Heart left ventricle (tissue), 16 donors: Measurements from ENCODE around the gene OR11H6. TPM values are rescaled to one million over a fixed set of nuclear protein-coding genes. Genes with fewer than 3 reads are reported as not detected.
"Not testable (repeated sequence)": the region's sequence is repeated elsewhere in the genome, so short reads cannot be mapped to it uniquely, and the experiment has no call there.

ENCODE experiments used
- ATAC-seq, 4 donors: fragments of 200-7000 bp; cut with Tn5 transposase; one replicate each; pipeline ENCODE4 v1.9.1; 2020 to 2022; ENCODE audit warnings: moderate library complexity in 4 of 4, mild to moderate bottlenecking in 3 of 4, moderate number of reproducible peaks in 1 of 4
- DNase-seq, 5 donors: peaks; one replicate each; pipeline ENCODE4 v3.0.0-alpha.2; 2020
- H3K27ac ChIP-seq, 12 donors: fragments of 200-600 bp; sonication (generic) in 4 of 12; one replicate each; pipeline versions ENCODE4 v1.5.0 to v1.8.0; 2016 to 2022; ENCODE audit warnings: mild to moderate bottlenecking in 2 of 12
- H3K27me3 ChIP-seq, 9 donors: fragments of 200-600 bp; sonication (generic) in 2 of 9; one replicate each; pipeline versions ENCODE4 v1.5.1 to v1.8.0; 2016 to 2022; ENCODE audit warnings: mild to moderate bottlenecking in 3 of 9
- H3K36me3 ChIP-seq, 9 donors: fragments of 200-600 bp; sonication (generic) in 2 of 9; one replicate each; pipeline versions ENCODE4 v1.5.0 to v1.8.0; 2018 to 2022; ENCODE audit warnings: mild to moderate bottlenecking in 2 of 9
- H3K4me1 ChIP-seq, 12 donors: fragments of 200-600 bp; sonication (generic) in 4 of 12; one replicate each; pipeline versions ENCODE4 v1.5.0 to v1.8.0; 2016 to 2022; ENCODE audit warnings: mild to moderate bottlenecking in 3 of 12
- H3K4me3 ChIP-seq, 12 donors: fragments of 200-600 bp; sonication (generic) in 4 of 12; one replicate each; pipeline versions ENCODE4 v1.5.0 to v1.8.0; 2017 to 2022; ENCODE audit warnings: mild to moderate bottlenecking in 9 of 12, moderate library complexity in 4 of 12
- H3K9me3 ChIP-seq, 12 donors: fragments of 200-600 bp; sonication (generic) in 4 of 12; one replicate each; pipeline versions ENCODE4 v1.5.0 to v1.8.0; 2016 to 2022; ENCODE audit warnings: mild to moderate bottlenecking in 1 of 12
- CTCF ChIP-seq, 12 donors: fragments of 200-600 bp; sonication (generic) in 4 of 12; IDR thresholded peaks; one replicate each; pipeline versions ENCODE4 v1.5.0 to v1.8.0; 2018 to 2022; ENCODE audit warnings: antibody characterized with exemption in 12 of 12, mild to moderate bottlenecking in 5 of 12
- POLR2A ChIP-seq, 2 donors: fragments of 450-650 bp; IDR thresholded peaks; one replicate each; pipeline ENCODE4 v1.6.1; 2017; ENCODE audit warnings: antibody characterized with exemption in 2 of 2, mild to moderate bottlenecking in 2 of 2, moderate library complexity in 2 of 2
- WGBS, 4 donors: extraction: QIAGEN DNeasy Blood & Tissue Kit in 2 of 4; methylation state at CpG; one replicate each; pipeline versions ENCODE4 v1.1.5 to v1.1.7; 2013 to 2018; 5-methylcytosine and 5-hydroxymethylcytosine counted together
- intact Hi-C, 10 donors: fragments of 100-400 bp; cut with DNase I; formaldehyde crosslinking; loops; one replicate each; pipeline versions ENCODE4 v1.11.1 to v1.14.2; 2022
- polyA plus RNA-seq, 2 donors: library from polyadenylated mRNA; stranded (reverse); fragments of 200-250 nt; gene quantifications; one replicate each; pipeline ENCODE4 v1.2.3, GENCODE V29; 2013
- total RNA-seq, 9 donors: library from RNA; depleted of rRNA in 2 of 9; stranded (reverse); fragments of >200 nt in 2 of 9; fragmentation: NEBNext Ultra II Directional in 3 of 9; extraction: Animal tissue kit (Norgen Biotek cat#: 25700) in 3 of 9; gene quantifications; one replicate each; pipeline versions ENCODE4 v1.1.0 to v1.2.4, GENCODE V29; 2016 to 2023
- donor health status: ischemic (EF 13 %, LVEDD 7.1; RV severe dilation, severe dysfunction).
- donor health status: healthy with polysubstance abuse.
- donor health status: DM: no; HTN: yes; CAD: no.
- donor health status: DM: no; HTN: no; CAD: no.
- donor health status: ischemic (EF 25% LVEDD 6.9; RV normal size, moderate dysfunction).
- donor health status: ischemic (EF 25% LVEDD 5.7; RV mildly dilated, moderate dysfunction).
- donor health status: healthy.
- donor health status: DM: yes; HTN: yes; CAD: no.
- donor health status: ischemic (EF 35%, LVEDD 5.7; RV mildly dilated, moderate dysfunction).
- donor health status: nonischemic (EF 11% LVEDD 7.7; RV severe dilation, severe dysfunction).
- donor health status: DM: yes; HTN: yes; CAD: no.
- donor health status: PGD.
- donor health status: ischemic (EF 29% LVEDD 5.4; RV normal size, mild dysfunction).
- donor health status: nonischemic (EF 23%, LVEDD 6.1; RV moderate dilation, normal function).

Gene OR11H6
- total and polyA plus RNA-seq, 11 donors = not detected

- WGBS, 4 donors = 37 to 43% (median 41%) methylated on average over 4 of the region's 4 CpGs
- TF ChIP-seq POLR2A (IDR thresholded peaks at IDR 0.05) (no peak), CTCF (IDR thresholded peaks at IDR 0.05) (no peak)
- no peaks in the 10 kb centered on the region for H3K4me1 ChIP-seq
- no peaks in the 10 kb centered on the region for H3K36me3 ChIP-seq
- no peak overlapping the region for H3K27ac ChIP-seq
- intact Hi-C loops = no loop called here
- peaks cover 0 to 12% (median 0%) of the 10 kb centered on the region in 12 donors for H3K9me3 ChIP-seq
- DNase-seq (no peak), ATAC-seq (no peak)
- H3K27me3 ChIP-seq = no peaks in the 10 kb centered on the region
- no peak overlapping the region for H3K4me3 ChIP-seq
These were observed 4.5 kb upstream of the OR11H6 start for GRCh38 chr14:20219033-20219432.

GRCh38 chr14:20228681-20229080 lies 5.2 kb downstream of the OR11H6 start, which contains the start of gene OR11H7:
TSS of gene OR11H7 (plus strand) at chr14:20228981.
- Histone ChIP-seq H3K4me1 (no peaks in the 10 kb centered on the region), H3K27me3 (no peaks in the 10 kb centered on the region), H3K4me3 (no peak within 1 kb of the TSS), H3K27ac (no peak within 1 kb of the TSS), H3K36me3 (no peaks in the 10 kb centered on the region), H3K9me3 (peaks cover 0 to 18% (median 1%) of the 10 kb centered on the region in 12 donors)
- no peak for ATAC-seq
- intact Hi-C loops = no loop called here
- TF ChIP-seq POLR2A (IDR thresholded peaks at IDR 0.05) = no peak
- no peak for TF ChIP-seq CTCF (IDR thresholded peaks at IDR 0.05)
- no peak for DNase-seq
- 56 to 73% (median 63%) methylated on average over 1 of the region's 1 CpG for WGBS, 4 donors

GRCh38 chr14:20235415-20235814 lies 11.9 kb downstream of the OR11H6 start:
- H3K4me3 ChIP-seq, H3K4me1 ChIP-seq, DNase-seq, H3K9me3 ChIP-seq, ATAC-seq, H3K27ac ChIP-seq, intact Hi-C loops, H3K27me3 ChIP-seq, H3K36me3 ChIP-seq: not testable (repeated sequence)
- WGBS, 4 donors = 71 to 86% (median 79%) methylated on average over 3 to 4 of the region's 4 CpGs; no CpG with 5 or more reads in 1 of the 4 donors

- DNase-seq = no peak
- Histone ChIP-seq H3K36me3 (no peaks in the 10 kb centered on the region), H3K27ac (no peak overlapping the region), H3K27me3 (no peaks in the 10 kb centered on the region), H3K4me3 (no peak overlapping the region), H3K9me3 (peaks cover 0 to 23% (median 4%) of the 10 kb centered on the region in 12 donors), H3K4me1 (no peaks in the 10 kb centered on the region)
- WGBS, 4 donors = 51 to 64% (median 59%) methylated on average over 3 of the region's 3 CpGs
- no peak for ATAC-seq
- TF ChIP-seq CTCF (IDR thresholded peaks at IDR 0.05) (no peak), POLR2A (IDR thresholded peaks at IDR 0.05) (no peak)
- intact Hi-C loops = no loop called here
These were observed 24.2 kb downstream of the OR11H6 start for GRCh38 chr14:20247646-20248246.

- H3K27me3 ChIP-seq = no peaks in the 10 kb centered on the region
- DNase-seq (no peak), ATAC-seq (no peak)
- no peak overlapping the region for H3K27ac ChIP-seq
- H3K9me3 ChIP-seq = peaks cover 0 to 3% (median 0%) of the 10 kb centered on the region in 12 donors
- H3K4me1 ChIP-seq = no peaks in the 10 kb centered on the region
- no peaks in the 10 kb centered on the region for H3K36me3 ChIP-seq
- intact Hi-C loops = no loop called here
- WGBS, 4 donors = 29 to 45% (median 37%) methylated on average over 3 of the region's 3 CpGs
- no peak for TF ChIP-seq POLR2A (IDR thresholded peaks at IDR 0.05)
- TF ChIP-seq CTCF (IDR thresholded peaks at IDR 0.05) = no peak
- no peak overlapping the region for H3K4me3 ChIP-seq
These were observed 39.2 kb downstream of the OR11H6 start for GRCh38 chr14:20262642-20263128.

- H3K9me3 ChIP-seq, H3K4me1 ChIP-seq, H3K27ac ChIP-seq, DNase-seq, H3K4me3 ChIP-seq, H3K27me3 ChIP-seq, ATAC-seq, intact Hi-C loops, H3K36me3 ChIP-seq: not testable (repeated sequence)
- 93 to 97% (median 94%) methylated on average over 5 of the region's 5 CpGs for WGBS, 4 donors
These were observed 40.9 kb downstream of the OR11H6 start for GRCh38 chr14:20264361-20264760.
